ENCODE results near the gene TFDP1. TPM values are rescaled to one million over a fixed set of nuclear protein-coding genes. Genes with fewer than 3 reads are reported as not detected.
"Not testable (repeated sequence)": the region's sequence is repeated elsewhere in the genome, so short reads cannot be mapped to it uniquely, and the experiment has no call there.

The TFDP1 gene
- total RNA-seq, 1 experiment from 2014 or later: 127 TPM

DNA sequence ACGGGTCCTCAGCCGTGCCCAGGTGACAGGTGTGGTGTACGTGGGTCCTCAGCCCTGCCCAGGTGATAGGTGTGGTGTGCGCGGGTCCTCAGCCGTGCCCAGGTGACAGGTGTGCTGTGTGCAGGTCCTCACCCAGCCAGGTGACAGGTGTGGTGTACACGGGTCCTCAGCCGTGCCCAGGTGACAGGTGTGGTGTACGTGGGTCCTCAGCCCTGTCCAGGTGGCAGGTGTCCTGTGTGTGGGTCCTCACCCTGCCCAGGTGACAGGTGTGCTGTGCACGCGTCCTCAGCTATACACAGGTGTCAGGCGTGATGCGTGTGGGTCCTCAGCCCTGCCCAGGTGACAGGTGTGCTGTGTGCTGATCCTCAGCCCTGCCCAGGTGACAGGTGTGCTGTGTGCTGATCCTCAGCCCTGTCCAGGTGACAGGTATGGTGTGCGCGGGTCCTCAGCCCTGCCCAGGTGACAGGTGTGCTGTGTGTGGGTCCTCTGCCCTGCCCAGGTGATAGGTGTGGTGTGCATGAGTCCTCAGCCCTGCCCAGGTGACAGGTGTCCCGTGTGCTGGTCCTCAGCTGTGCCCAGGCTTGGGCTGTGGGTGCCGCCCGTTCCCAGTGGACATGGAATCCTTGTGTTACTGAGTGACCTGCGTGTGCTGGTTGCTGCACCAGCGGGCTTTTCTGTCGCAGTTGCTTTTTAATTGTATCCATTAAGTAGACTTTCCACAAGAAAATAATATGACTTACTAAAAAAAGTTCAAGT, 9.7 kb downstream of the TFDP1 start:
- DNase-seq; H3K27me3 ChIP-seq; H3K4me1 ChIP-seq; H3K27ac ChIP-seq; H3K9me3 ChIP-seq (replicated peaks); H3K4me3 ChIP-seq: not testable (repeated sequence)
- H3K36me3 ChIP-seq: peaks cover 47% of the 10 kb centered on the region

- H3K4me1 ChIP-seq: no peaks in the 10 kb centered on the region
- H3K36me3 ChIP-seq: peaks cover 51% of the 10 kb centered on the region
- no peaks in the 10 kb centered on the region for H3K9me3 ChIP-seq (replicated peaks)
- H3K27ac ChIP-seq: no peak overlapping the region
- H3K27me3 ChIP-seq: no peaks in the 10 kb centered on the region
- DNase-seq: no peak
- no peak overlapping the region for H3K4me3 ChIP-seq
Measured at GRCh38 chr13:113595131-113595530, 10.6 kb downstream of the TFDP1 start.

DNA sequence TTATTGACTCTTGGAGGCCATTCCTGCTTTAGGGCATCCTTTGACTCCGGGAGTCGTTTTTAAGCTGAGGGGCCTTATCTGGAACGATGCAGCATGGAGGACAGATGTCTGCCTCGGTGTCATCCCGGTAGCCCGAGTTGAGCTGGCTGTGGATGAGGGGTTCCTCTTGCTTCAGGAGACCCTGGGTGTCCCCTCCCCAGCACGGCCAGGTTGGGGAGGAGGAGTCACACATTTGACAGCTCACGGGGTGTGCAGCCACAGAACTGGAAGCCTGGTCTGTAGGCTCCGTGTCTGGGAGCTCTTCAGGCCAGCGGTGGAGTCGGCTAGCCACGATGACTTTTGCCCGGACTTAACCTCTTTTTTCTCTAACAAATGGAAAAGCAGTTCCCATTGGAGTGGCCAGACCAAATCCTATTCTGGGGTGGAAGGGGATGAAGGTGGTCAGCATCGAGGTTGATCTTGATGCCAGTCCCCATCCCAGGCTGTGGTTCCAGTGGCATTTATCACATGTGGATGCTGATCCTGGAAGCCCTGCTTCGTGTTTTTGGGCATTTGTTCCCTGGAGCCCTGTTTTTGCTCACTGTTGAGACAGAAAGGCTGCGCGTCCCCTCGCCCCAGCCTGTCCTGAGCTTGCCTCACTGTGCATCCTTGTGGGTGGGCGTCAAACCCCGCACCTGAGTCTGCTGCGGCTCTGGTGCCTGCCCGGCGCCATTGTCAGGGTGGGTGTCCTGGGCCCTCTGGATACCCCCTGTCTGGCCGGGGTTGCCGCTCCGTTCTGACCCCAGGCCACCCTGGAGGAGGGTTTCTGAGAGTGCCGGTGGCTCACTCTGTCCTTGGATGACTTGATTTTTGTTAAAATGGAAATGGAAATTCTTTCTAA, 12.0 kb downstream of the TFDP1 start:
- no peak for DNase-seq
- Histone ChIP-seq H3K36me3 (peaks cover 51% of the 10 kb centered on the region), H3K4me1 (no peaks in the 10 kb centered on the region), H3K27me3 (no peaks in the 10 kb centered on the region), H3K9me3 (replicated peaks) (no peaks in the 10 kb centered on the region), H3K4me3 (no peak overlapping the region), H3K27ac (no peak overlapping the region)

DNA sequence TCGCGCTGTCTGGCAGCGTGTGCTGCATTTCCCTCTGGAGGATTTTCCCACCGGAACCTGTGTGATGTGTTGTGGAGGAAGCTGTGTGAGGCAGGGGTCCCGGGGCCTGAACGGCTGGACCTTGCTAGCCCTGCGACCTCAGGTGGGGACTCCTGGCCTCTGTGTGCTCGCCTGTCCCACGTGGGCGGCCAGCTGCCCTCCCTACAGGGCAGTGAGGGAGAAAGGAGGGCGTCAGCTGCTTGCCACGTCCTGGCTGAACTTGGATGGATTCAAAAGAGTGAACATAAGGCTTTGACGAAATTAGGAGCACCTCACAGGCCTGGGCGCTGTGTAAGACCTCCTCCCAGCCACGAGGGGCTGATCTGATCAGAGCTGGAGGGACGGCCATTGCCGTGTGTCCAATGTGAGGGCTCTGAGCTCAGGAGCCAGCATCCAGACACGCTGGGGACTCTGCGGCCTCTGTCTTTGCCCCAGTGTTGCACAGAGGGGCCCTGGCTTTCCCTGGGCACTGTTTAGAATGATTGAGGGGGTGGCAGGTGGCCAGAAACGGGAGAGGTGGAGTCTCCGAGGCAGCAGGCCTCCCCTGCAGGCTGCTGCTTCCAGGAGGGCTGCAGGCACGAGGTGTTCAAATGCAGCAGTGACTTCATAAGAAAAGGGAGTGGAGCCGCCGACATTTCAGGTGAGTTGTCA, 13.0 kb downstream of the TFDP1 start:
- Histone ChIP-seq H3K27ac (no peak overlapping the region), H3K36me3 (peaks cover 46% of the 10 kb centered on the region), H3K9me3 (replicated peaks) (no peaks in the 10 kb centered on the region), H3K27me3 (no peaks in the 10 kb centered on the region), H3K4me1 (no peaks in the 10 kb centered on the region), H3K4me3 (no peak overlapping the region)
- DNase-seq: no peak

GRCh38 chr13:113598081-113598410, 13.5 kb downstream of the TFDP1 start:
- Histone ChIP-seq H3K27me3 (no peaks in the 10 kb centered on the region), H3K27ac (no peak overlapping the region), H3K4me3 (no peak overlapping the region), H3K9me3 (replicated peaks) (no peaks in the 10 kb centered on the region), H3K36me3 (peaks cover 46% of the 10 kb centered on the region), H3K4me1 (no peaks in the 10 kb centered on the region)
- no peak for DNase-seq

- H3K36me3 ChIP-seq: peaks cover 50% of the 10 kb centered on the region
- DNase-seq: no peak
- no peaks in the 10 kb centered on the region for H3K9me3 ChIP-seq (replicated peaks)
- H3K27ac ChIP-seq: no peak overlapping the region
- H3K4me3 ChIP-seq: no peak overlapping the region
- H3K4me1 ChIP-seq: no peaks in the 10 kb centered on the region
- H3K27me3 ChIP-seq: no peaks in the 10 kb centered on the region
Measured at GRCh38 chr13:113598481-113598880, 13.9 kb downstream of the TFDP1 start.

- DNase-seq: no peak
- Histone ChIP-seq H3K4me1 (no peaks in the 10 kb centered on the region), H3K27me3 (no peaks in the 10 kb centered on the region), H3K27ac (no peak overlapping the region), H3K9me3 (replicated peaks) (no peaks in the 10 kb centered on the region), H3K36me3 (peaks cover 53% of the 10 kb centered on the region), H3K4me3 (no peak overlapping the region)
Measured at GRCh38 chr13:113599391-113599790, 14.8 kb downstream of the TFDP1 start.

DNA sequence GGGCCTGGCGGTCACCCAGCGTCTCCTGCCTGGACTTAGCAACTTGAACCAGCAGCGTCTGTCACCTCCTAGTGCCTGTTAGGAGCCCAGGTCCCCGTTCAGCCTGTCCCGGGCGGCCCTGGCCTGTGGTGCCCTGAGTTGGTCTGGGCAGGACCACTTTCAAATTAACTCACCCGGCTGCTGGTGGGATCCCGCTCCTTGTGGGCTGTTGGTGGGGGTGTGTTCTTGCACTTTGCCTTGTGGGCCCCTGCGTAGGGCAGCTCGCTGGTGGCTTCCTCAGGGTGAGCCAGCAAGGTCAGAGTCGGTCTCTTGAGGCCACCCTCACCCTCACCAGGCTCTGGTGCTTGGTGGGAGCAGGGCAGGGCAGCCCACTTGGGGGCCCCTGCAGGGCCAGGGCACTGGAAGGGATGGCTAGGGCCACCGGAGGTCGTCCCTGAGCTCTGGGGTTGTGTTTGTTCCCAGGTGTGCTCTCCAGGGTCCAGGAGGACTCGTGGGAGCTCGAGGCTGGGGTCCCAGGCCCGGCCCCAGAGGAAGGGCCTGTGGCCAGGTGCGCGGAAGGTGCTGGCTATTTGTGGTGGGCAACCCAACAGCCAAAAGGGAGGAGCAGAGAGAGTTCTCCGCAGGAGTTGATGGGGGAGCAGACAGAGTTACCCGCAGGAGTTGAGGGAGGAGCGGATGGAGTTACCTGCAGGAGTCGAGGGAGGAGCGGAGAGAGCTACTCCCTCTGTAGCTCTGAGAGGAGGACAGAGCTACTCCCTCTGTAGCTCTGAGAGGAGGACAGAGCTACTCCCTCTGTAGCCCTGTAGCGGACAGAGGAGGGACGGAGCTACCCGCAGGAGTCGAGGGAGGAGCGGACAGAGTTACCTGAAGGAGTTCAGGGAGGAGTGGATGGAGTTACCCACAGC, 16.9 kb downstream of the TFDP1 start:
- Histone ChIP-seq H3K4me3 (no peak overlapping the region), H3K4me1 (no peaks in the 10 kb centered on the region), H3K9me3 (replicated peaks) (no peaks in the 10 kb centered on the region), H3K27ac (no peak overlapping the region), H3K27me3 (no peaks in the 10 kb centered on the region), H3K36me3 (peaks cover 38% of the 10 kb centered on the region)
- no peak for DNase-seq

GRCh38 chr13:113602291-113602988, 17.9 kb downstream of the TFDP1 start:
- H3K27ac ChIP-seq: no peak overlapping the region
- H3K36me3 ChIP-seq: peaks cover 28% of the 10 kb centered on the region
- H3K4me1 ChIP-seq: no peaks in the 10 kb centered on the region
- no peak overlapping the region for H3K4me3 ChIP-seq
- no peaks in the 10 kb centered on the region for H3K27me3 ChIP-seq
- no peaks in the 10 kb centered on the region for H3K9me3 ChIP-seq (replicated peaks)
- no peak for DNase-seq

- H3K36me3 ChIP-seq: peaks cover 20% of the 10 kb centered on the region
- no peaks in the 10 kb centered on the region for H3K4me1 ChIP-seq
- DNase-seq: no peak
- H3K27me3 ChIP-seq: no peaks in the 10 kb centered on the region
- no peak overlapping the region for H3K4me3 ChIP-seq
- H3K27ac ChIP-seq: no peak overlapping the region
- H3K9me3 ChIP-seq (replicated peaks): no peaks in the 10 kb centered on the region
Measured at GRCh38 chr13:113603116-113603710, 18.7 kb downstream of the TFDP1 start.

DNA sequence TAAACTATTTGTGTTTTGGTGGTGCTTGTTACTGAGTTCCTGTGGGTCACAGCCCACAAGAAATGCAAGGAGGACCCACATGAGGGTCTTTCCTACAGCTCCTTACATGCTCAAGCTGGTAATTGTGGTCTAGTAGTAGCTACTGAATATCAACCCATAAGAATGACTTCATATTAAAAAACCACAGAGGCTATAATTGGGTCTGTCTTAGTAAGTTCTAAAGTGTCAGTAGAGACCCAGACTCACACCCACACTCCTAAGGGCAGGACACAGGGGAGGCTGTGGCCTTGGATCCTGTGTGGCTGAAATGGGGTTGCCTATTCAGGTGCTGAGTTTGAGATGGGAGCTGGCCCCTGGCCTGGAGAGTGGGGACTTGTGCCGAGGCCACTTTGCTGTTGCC, 19.6 kb downstream of the TFDP1 start:
- no peak for DNase-seq
- Histone ChIP-seq H3K4me1 (no peaks in the 10 kb centered on the region), H3K27me3 (no peaks in the 10 kb centered on the region), H3K9me3 (replicated peaks) (no peaks in the 10 kb centered on the region), H3K27ac (no peak overlapping the region), H3K36me3 (peaks cover 13% of the 10 kb centered on the region), H3K4me3 (no peak overlapping the region)

- DNase-seq: no peak
- Histone ChIP-seq H3K9me3 (replicated peaks) (no peaks in the 10 kb centered on the region), H3K27ac (no peak overlapping the region), H3K36me3 (peaks cover 9% of the 10 kb centered on the region), H3K4me1 (no peaks in the 10 kb centered on the region), H3K27me3 (no peaks in the 10 kb centered on the region), H3K4me3 (no peak overlapping the region)
Measured at GRCh38 chr13:113605461-113605860, 20.9 kb downstream of the TFDP1 start.

- H3K27ac ChIP-seq: no peak overlapping the region
- H3K4me1 ChIP-seq: no peaks in the 10 kb centered on the region
- no peak overlapping the region for H3K4me3 ChIP-seq
- peaks cover 12% of the 10 kb centered on the region for H3K36me3 ChIP-seq
- no peaks in the 10 kb centered on the region for H3K27me3 ChIP-seq
- no peak for DNase-seq
- no peaks in the 10 kb centered on the region for H3K9me3 ChIP-seq (replicated peaks)
Measured at GRCh38 chr13:113605866-113606438, 21.4 kb downstream of the TFDP1 start.
